Thyroid gland (tissue), 4 donors: ENCODE measurements around the gene CLEC7A. TPM values are rescaled to one million over a fixed set of nuclear protein-coding genes. Genes with fewer than 3 reads are reported as not detected.

Experiments
- DNase-seq, 2 donors: peaks; one replicate each; pipeline ENCODE4 v3.0.0-alpha.2; 2019
- H3K27ac ChIP-seq, 3 donors: fragments of 200-600 bp; sonication (generic); 1 replicate in 2 of 3; 2 replicates in 1 of 3; pipeline ENCODE4 v1.5.1; 2016 to 2019; ENCODE audit warnings: mild to moderate bottlenecking in 1 of 3, moderate library complexity in 1 of 3
- H3K27me3 ChIP-seq: fragments of 200-600 bp; sonication (generic); one replicate; pipeline ENCODE4 v1.5.1; 2019
- H3K36me3 ChIP-seq, 2 donors: fragments of 200-600 bp; sonication (generic); one replicate each; pipeline ENCODE4 v1.5.1; 2016 to 2019
- H3K4me1 ChIP-seq, 2 donors: fragments of 200-600 bp; sonication (generic); one replicate each; pipeline ENCODE4 v1.5.1; 2017 to 2019
- H3K4me3 ChIP-seq, 3 donors: fragments of 200-600 bp; sonication (generic); replicated peaks in 1 of 3; 1 replicate in 2 of 3; 2 replicates in 1 of 3; pipeline ENCODE4 v1.5.1; 2016; ENCODE audit warnings: mild to moderate bottlenecking in 1 of 3
- H3K9me3 ChIP-seq: fragments of 200-600 bp; sonication (generic); one replicate; pipeline ENCODE4 v1.5.1; 2017
- CTCF ChIP-seq, 6 experiments: fragments of 200-600 bp in 3 of 6; fragments of 450-650 bp in 3 of 6; sonication (generic) in 3 of 6; IDR thresholded peaks; one replicate each; pipeline ENCODE4 v1.5.1; 2016 to 2019; ENCODE audit warnings: antibody characterized with exemption in 6 of 6, mild to moderate bottlenecking in 2 of 6, inconsistent platforms in 1 of 6, moderate library complexity in 1 of 6
- POLR2A ChIP-seq, 2 donors: fragments of 450-650 bp; IDR thresholded peaks; one replicate each; pipeline ENCODE4 v1.6.1; 2017; ENCODE audit warnings: antibody characterized with exemption in 2 of 2, mild to moderate bottlenecking in 2 of 2, moderate library complexity in 1 of 2
- WGBS, 2 donors: methylation state at CpG; one replicate each; pipeline ENCODE4 v1.1.5; 2017; 5-methylcytosine and 5-hydroxymethylcytosine counted together
- intact Hi-C: fragments of 100-400 bp; cut with DNase I; formaldehyde crosslinking; loops from one replicate; pipeline ENCODE4 v1.15.1; 2023
- total RNA-seq, 4 donors: library from RNA; depleted of rRNA; stranded (reverse); fragments of >200 nt; gene quantifications; one replicate each; pipeline ENCODE4 v1.2.3, GENCODE V29; 2016

Gene CLEC7A
- total RNA-seq, result 1 to 10 TPM; 2.7 to 9.4 (median 5.2) TPM

- intact Hi-C loops, result loop anchor here (10.0 kb wide), 1 partner anchor 95 kb away; the partner anchor contains the start of gene CLEC9A
- DNase-seq, result no peak
- 29 to 41% methylated on average over 1 of the region's 1 CpG for WGBS, 2 donors
- Histone ChIP-seq H3K4me3 (no peak within 1 kb of the TSS), H3K36me3 (no peaks in the 10 kb centered on the region), H3K27me3 (no peaks in the 10 kb centered on the region), H3K27ac (no peak within 1 kb of the TSS), H3K9me3 (no peaks in the 10 kb centered on the region), H3K4me1 (no peaks in the 10 kb centered on the region)
- no peak for TF ChIP-seq POLR2A (IDR thresholded peaks at IDR 0.05)
- TF ChIP-seq CTCF (IDR thresholded peaks at IDR 0.05), result no peak
Measured at GRCh38 chr12:10130042-10130441, at the start of gene CLEC7A. CLEC7A (minus strand) TSS chr12:10130199; CDS start chr12:10130082, 117 bp downstream.

GRCh38 chr12:10179776-10180181 is 49.8 kb upstream of the CLEC7A start:
- H3K27ac ChIP-seq, result no peak overlapping the region
- intact Hi-C loops, result no loop called here
- no peaks in the 10 kb centered on the region for H3K36me3 ChIP-seq
- WGBS, 2 donors, result 41 to 56% methylated on average over 5 of the region's 5 CpGs
- H3K4me3 ChIP-seq, result no peak overlapping the region
- TF ChIP-seq POLR2A (IDR thresholded peaks at IDR 0.05) (no peak), CTCF (IDR thresholded peaks at IDR 0.05) (no peak)
- H3K4me1 ChIP-seq, result no peaks in the 10 kb centered on the region
- no peaks in the 10 kb centered on the region for H3K27me3 ChIP-seq
- H3K9me3 ChIP-seq, result no peaks in the 10 kb centered on the region
- no peak for DNase-seq

- 57 to 63% methylated on average over 4 of the region's 4 CpGs for WGBS, 2 donors
- intact Hi-C loops, result no loop called here
- no peak within 1 kb of the TSS for H3K4me3 ChIP-seq
- H3K36me3 ChIP-seq, result no peaks in the 10 kb centered on the region
- H3K27me3 ChIP-seq, result no peaks in the 10 kb centered on the region
- no peak for TF ChIP-seq CTCF (IDR thresholded peaks at IDR 0.05)
- no peak for TF ChIP-seq POLR2A (IDR thresholded peaks at IDR 0.05)
- H3K4me1 ChIP-seq, result no peaks in the 10 kb centered on the region
- H3K27ac ChIP-seq, result no peak within 1 kb of the TSS
- no peaks in the 10 kb centered on the region for H3K9me3 ChIP-seq
- no peak for DNase-seq
Measured at GRCh38 chr12:10178821-10179220, 48.8 kb upstream of the CLEC7A start, which contains the start of gene TMEM52B. TMEM52B (plus strand) TSS chr12:10179032; CDS start chr12:10179575, 543 bp downstream.

- Histone ChIP-seq H3K36me3 (no peaks in the 10 kb centered on the region), H3K4me1 (no peaks in the 10 kb centered on the region), H3K4me3 (no peak overlapping the region), H3K9me3 (no peaks in the 10 kb centered on the region), H3K27ac (no peak overlapping the region), H3K27me3 (no peaks in the 10 kb centered on the region)
- intact Hi-C loops, result no loop called here
- 81 to 87% methylated on average over 5 of the region's 5 CpGs for WGBS, 2 donors
- no peak for DNase-seq
- TF ChIP-seq CTCF (IDR thresholded peaks at IDR 0.05) (no peak), POLR2A (IDR thresholded peaks at IDR 0.05) (no peak)
Measured at GRCh38 chr12:10175846-10176636, 46.0 kb upstream of the CLEC7A start.

GRCh38 chr12:10174986-10175614 is 45.1 kb upstream of the CLEC7A start:
- no peaks in the 10 kb centered on the region for H3K36me3 ChIP-seq
- no peak for TF ChIP-seq POLR2A (IDR thresholded peaks at IDR 0.05)
- TF ChIP-seq CTCF (IDR thresholded peaks at IDR 0.05), result no peak
- 72 to 78% methylated on average over 2 of the region's 2 CpGs for WGBS, 2 donors
- no peaks in the 10 kb centered on the region for H3K9me3 ChIP-seq
- DNase-seq, result no peak
- intact Hi-C loops, result no loop called here
- H3K27me3 ChIP-seq, result no peaks in the 10 kb centered on the region
- H3K4me3 ChIP-seq, result no peak overlapping the region
- H3K4me1 ChIP-seq, result no peaks in the 10 kb centered on the region
- H3K27ac ChIP-seq, result no peak overlapping the region
